GM18498 (cell line): ENCODE measurements around the gene ABCC2.

Experiments used
- ATAC-seq: cut with Tn5 transposase; IDR thresholded peaks from one replicate; pipeline ENCODE4 v1.9.1; 2021; ENCODE audit warnings: mild to moderate bottlenecking, moderate library complexity; ENCODE audit not compliant: unreplicated experiment

The ABCC2 gene

GRCh38 chr10:99770408-99771045 is 11.9 kb upstream of the ABCC2 start:
- no peak for ATAC-seq

GRCh38 chr10:99775850-99776249 is 6.6 kb upstream of the ABCC2 start:
- no peak for ATAC-seq

GRCh38 chr10:99777918-99778714 is 4.3 kb upstream of the ABCC2 start:
- ATAC-seq: no peak

GRCh38 chr10:99779335-99779734 is 3.1 kb upstream of the ABCC2 start:
- no peak for ATAC-seq

- no peak for ATAC-seq
Measured at GRCh38 chr10:99781734-99782429, 558 bp upstream of the ABCC2 start.

GRCh38 chr10:99784016-99784726 is 1.7 kb downstream of the ABCC2 start:
- ATAC-seq: no peak

GRCh38 chr10:99784727-99785441 is 2.4 kb downstream of the ABCC2 start:
- no peak for ATAC-seq

GRCh38 chr10:99785646-99786045 is 3.2 kb downstream of the ABCC2 start:
- no peak for ATAC-seq

- ATAC-seq: no peak
Measured at GRCh38 chr10:99787311-99787710, 4.9 kb downstream of the ABCC2 start.

- ATAC-seq: no peak
Measured at GRCh38 chr10:99787782-99788445, 5.5 kb downstream of the ABCC2 start.

GRCh38 chr10:99788598-99789256 is 6.3 kb downstream of the ABCC2 start:
- ATAC-seq: no peak

GRCh38 chr10:99791831-99792230 is 9.4 kb downstream of the ABCC2 start:
- no peak for ATAC-seq

GRCh38 chr10:99793819-99794218 is 11.4 kb downstream of the ABCC2 start:
- no peak for ATAC-seq

- no peak for ATAC-seq
Measured at GRCh38 chr10:99796928-99797327, 14.5 kb downstream of the ABCC2 start.

GRCh38 chr10:99798031-99798430 is 15.6 kb downstream of the ABCC2 start:
- no peak for ATAC-seq

- ATAC-seq: no peak
Measured at GRCh38 chr10:99798920-99799319, 16.5 kb downstream of the ABCC2 start.

- ATAC-seq: no peak
Measured at GRCh38 chr10:99799613-99800012, 17.2 kb downstream of the ABCC2 start.

- ATAC-seq: no peak
Measured at GRCh38 chr10:99804471-99804870, 22.0 kb downstream of the ABCC2 start.

- ATAC-seq: no peak
Measured at GRCh38 chr10:99805190-99805589, 22.8 kb downstream of the ABCC2 start.

GRCh38 chr10:99806091-99806490 is 23.7 kb downstream of the ABCC2 start:
- no peak for ATAC-seq
